Measurements from ENCODE around the gene GPR25.

The GPR25 gene

DNA sequence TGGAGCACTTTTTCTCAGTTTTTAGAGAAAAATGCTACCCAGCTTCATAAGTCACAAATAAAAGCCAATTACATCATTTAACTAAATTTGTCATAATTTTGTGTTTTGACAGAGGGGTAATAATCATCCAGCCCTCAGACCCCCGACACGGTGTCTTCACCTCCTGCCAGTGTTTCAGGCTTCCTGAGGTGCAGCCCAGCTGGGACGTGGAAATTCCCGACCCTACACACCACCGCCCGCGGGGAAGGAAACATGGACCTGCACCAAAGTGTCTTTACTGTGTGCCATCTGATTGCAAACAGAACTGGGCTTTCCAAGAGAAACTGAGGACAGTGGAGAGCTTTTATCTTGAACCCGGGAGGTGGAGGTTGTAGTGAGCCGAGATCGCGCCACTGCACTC is 14.3 kb downstream of the GPR25 start:
- peaks cover 4% of the 10 kb centered on the region for H3K27me3 Mint-ChIP-seq
- H3K4me3 Mint-ChIP-seq = no peak overlapping the region
- H3K27ac Mint-ChIP-seq = no peak overlapping the region
- no peaks in the 10 kb centered on the region for H3K36me3 Mint-ChIP-seq
- H3K9me3 Mint-ChIP-seq = no peaks in the 10 kb centered on the region
- H3K4me1 Mint-ChIP-seq = peaks cover 49% of the 10 kb centered on the region

DNA sequence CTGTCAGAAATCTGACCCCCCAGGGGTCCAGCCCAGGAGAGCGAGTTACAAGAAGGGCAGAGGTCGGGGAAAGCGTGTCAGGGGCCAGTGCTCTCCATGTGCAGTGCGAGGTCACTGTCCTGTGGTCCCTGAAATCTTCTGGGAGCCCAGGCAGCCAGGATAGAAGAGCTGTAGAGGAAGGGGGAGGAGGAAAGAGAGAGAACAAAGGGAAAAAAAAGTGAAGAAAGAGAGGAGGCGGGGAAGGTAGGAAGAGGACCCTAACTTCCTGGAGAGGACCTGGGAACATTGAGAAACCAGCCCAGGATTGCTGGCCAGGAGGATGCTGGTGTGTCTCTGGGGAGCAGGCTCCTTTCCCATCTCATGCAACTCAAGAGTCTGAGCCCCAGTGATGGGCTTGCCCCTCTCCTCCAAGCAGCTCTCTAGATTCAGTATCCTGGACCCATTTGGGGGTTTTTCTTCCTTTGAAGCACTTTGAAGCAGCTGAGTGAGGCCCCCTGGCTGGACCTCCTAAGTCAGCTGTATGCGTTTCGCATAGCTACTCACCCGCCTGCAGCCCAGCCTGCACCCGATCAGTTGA is 15.1 kb downstream of the GPR25 start:
- H3K27ac Mint-ChIP-seq = no peak overlapping the region
- H3K4me3 Mint-ChIP-seq = no peak overlapping the region
- no peaks in the 10 kb centered on the region for H3K36me3 Mint-ChIP-seq
- peaks cover 52% of the 10 kb centered on the region for H3K4me1 Mint-ChIP-seq
- H3K9me3 Mint-ChIP-seq = no peaks in the 10 kb centered on the region
- peaks cover 9% of the 10 kb centered on the region for H3K27me3 Mint-ChIP-seq

DNA sequence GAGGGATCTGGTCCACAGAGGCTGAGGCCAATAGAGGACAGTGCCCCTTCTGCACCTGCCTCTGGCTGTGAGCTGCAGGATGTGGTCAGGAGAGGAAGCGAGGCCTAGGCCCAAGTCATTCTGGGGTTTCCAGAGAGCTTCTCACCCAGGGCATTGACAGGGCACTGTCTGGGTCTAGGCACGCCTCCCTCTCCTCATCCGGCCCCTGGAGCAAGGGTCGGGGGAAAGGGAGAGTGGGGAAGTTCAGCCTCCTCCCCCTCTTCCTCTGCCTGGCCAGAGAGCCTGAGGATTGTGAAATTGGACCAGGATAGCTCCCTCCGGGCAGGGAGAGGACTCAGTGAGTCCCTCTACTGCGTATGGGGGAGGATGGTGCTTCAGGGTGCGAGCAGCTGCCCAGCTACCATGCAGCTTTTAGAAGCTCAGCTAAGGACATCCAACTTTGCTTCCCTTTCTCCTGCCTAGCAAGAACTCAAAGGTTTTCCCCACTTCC is 15.6 kb downstream of the GPR25 start:
- Mint-ChIP-seq H3K4me3 (no peak overlapping the region), H3K36me3 (no peaks in the 10 kb centered on the region), H3K27me3 (peaks cover 10% of the 10 kb centered on the region), H3K4me1 (peaks cover 52% of the 10 kb centered on the region), H3K27ac (no peak overlapping the region), H3K9me3 (no peaks in the 10 kb centered on the region)

DNA sequence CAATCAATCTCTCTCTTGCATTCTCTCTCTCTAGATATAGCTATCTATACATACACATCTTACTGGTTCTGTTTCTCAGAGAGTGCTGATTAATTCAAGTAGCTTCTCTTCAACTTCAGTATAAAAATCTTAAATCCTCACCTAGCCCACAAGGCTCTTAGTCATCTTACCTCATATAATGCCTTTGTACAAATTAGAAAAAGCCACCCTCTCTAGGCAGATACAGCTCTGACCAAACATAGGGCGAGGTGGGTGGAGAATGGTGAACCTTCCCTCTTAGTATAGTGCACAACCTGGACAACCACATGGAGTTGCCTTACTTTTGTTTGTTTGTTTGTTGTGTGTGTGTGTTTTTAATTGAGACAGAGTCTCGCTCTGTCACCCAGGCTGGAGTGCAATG is 16.8 kb downstream of the GPR25 start:
- Mint-ChIP-seq H3K4me1 (peaks cover 49% of the 10 kb centered on the region), H3K36me3 (no peaks in the 10 kb centered on the region), H3K27me3 (peaks cover 14% of the 10 kb centered on the region), H3K9me3 (no peaks in the 10 kb centered on the region), H3K4me3 (peak overlapping the region; percentile 0), H3K27ac (peak overlapping the region; percentile 9)

DNA sequence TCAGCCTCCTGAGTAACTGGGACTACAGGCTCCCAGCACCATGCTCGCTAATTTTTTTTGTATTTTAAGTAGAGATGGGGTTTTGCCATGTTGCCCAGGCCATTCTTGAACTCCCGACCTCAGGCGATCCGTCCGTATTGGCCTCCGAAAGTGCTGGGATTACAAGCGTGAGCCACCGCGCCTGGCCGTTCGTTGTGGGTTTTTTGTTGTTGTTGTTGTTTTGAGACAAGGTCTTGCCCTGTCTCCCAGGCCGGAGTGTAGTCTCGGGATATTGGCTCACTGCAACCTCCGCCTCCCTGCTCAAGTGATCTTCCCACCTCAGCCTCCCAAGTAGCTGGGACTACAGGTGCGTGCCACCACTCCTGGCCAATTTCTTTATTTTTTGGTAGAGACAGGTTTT is 17.2 kb downstream of the GPR25 start:
- H3K9me3 Mint-ChIP-seq = no peaks in the 10 kb centered on the region
- H3K27ac Mint-ChIP-seq = no peak overlapping the region
- peaks cover 49% of the 10 kb centered on the region for H3K4me1 Mint-ChIP-seq
- H3K4me3 Mint-ChIP-seq = peak overlapping the region; percentile 0
- H3K36me3 Mint-ChIP-seq = no peaks in the 10 kb centered on the region
- peaks cover 14% of the 10 kb centered on the region for H3K27me3 Mint-ChIP-seq

DNA sequence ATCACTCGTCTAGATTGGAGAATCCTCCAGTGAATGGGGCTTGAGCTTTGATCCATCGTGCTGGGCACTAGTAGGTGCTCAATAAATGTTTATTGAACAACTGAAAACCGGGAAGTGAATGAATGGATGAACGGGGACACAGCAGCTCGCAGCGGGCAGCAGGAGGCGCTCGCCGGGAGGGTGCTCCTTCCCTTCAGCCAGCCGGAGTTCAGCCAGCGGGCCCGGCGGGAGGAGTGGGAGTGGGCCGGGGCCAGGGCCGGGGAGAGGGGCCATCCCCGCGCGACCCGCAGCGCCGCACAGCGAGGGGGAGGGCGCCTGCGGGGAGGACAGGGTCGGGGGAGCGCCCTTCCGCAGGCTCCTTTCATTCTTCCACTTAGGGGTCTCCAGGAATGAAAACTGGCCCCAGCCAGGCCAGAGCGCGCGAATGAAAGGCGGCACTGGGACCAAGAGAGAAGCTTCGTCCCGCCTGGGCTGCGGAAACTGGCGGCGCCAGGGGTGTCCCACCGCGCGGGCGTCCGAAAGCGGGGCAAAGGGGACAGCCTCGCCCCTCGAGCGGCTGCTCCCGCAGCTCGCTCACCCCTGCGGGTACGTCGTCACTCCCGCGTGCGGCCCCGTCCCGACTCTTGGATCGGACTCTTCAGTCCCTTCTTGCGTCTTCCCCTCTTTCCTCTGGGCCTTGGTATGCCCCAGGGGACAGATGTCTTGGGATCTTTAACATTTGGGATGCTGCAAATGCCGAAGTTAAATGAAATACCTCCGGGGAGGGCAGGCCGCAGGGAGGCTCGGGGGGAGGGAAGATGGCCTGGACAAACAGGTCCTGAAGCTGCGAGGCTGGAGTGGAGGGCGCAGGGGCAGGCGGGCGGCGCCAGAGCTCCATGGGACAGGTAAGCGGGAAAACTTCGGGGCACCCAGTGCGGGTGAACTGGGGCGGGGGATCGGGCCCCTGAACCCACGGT is 18.3 kb downstream of the GPR25 start:
- Mint-ChIP-seq H3K27me3 (peaks cover 14% of the 10 kb centered on the region), H3K27ac (peak overlapping the region; percentile 88), H3K9me3 (no peaks in the 10 kb centered on the region), H3K4me1 (peaks cover 44% of the 10 kb centered on the region), H3K36me3 (no peaks in the 10 kb centered on the region), H3K4me3 (peak overlapping the region; percentile 73)

DNA sequence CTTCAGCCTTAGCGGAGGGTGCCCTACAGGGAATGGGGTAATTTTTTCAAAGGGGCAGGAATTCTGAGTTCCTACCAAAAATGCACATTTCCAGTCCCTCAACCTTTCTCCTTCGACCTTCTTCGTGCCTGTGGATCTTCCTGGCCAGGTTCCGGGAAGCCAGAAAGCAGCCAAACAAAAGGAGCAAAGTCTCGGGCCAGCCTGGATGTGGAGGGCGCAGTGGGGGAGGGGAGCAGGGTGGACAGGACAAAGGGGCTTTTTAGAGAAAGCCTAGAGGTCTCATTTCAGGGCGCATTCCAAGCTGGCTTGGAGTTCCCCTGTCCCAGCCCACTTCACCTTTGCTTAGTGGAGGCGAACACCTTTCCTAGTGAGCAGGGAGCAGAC is 19.0 kb downstream of the GPR25 start:
- Mint-ChIP-seq H3K4me1 (peaks cover 44% of the 10 kb centered on the region), H3K9me3 (no peaks in the 10 kb centered on the region), H3K27me3 (peaks cover 14% of the 10 kb centered on the region), H3K4me3 (peak overlapping the region; percentile 73), H3K27ac (no peak overlapping the region), H3K36me3 (no peaks in the 10 kb centered on the region)

DNA sequence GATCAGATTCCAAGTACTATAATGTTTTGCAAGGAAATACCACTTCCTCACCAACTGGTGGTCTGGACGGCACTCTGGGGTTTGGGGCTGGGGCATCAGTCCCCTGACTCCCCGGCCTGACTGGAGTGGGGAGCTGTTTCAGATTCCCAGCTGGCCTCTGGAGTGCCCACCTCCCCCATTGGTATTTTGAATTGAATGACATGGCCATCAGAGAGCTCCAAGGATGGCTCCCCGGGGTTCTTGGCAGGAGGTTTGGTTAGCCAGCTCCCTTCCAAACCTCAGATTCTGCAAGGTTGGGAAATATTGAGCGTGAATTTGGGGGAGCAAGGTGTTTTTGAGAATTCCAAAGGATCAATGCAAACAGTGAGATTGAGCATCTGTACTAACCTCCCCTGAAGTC is 19.8 kb downstream of the GPR25 start:
- Mint-ChIP-seq H3K27me3 (peaks cover 14% of the 10 kb centered on the region), H3K4me1 (peaks cover 39% of the 10 kb centered on the region), H3K36me3 (no peaks in the 10 kb centered on the region), H3K9me3 (no peaks in the 10 kb centered on the region), H3K4me3 (peak overlapping the region; percentile 73), H3K27ac (no peak overlapping the region)

DNA sequence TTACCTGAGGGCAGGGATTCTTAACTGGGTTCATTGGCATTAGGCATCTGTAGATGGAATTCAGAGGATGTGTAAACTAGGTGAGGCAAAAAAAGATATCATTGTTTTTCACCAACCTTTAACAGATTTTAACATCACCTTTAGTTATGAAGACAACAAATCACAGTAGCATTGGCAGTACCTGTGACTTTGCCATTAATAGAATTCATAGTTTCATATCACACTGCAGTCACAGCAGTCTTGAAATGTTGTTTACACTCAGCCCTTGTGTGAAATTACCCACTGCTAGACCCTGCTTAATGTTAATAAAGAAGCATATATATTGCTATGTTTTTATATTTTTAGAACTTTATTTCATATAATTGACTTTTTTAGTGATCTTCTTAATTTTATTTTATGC is 20.2 kb downstream of the GPR25 start:
- no peak overlapping the region for H3K4me3 Mint-ChIP-seq

DNA sequence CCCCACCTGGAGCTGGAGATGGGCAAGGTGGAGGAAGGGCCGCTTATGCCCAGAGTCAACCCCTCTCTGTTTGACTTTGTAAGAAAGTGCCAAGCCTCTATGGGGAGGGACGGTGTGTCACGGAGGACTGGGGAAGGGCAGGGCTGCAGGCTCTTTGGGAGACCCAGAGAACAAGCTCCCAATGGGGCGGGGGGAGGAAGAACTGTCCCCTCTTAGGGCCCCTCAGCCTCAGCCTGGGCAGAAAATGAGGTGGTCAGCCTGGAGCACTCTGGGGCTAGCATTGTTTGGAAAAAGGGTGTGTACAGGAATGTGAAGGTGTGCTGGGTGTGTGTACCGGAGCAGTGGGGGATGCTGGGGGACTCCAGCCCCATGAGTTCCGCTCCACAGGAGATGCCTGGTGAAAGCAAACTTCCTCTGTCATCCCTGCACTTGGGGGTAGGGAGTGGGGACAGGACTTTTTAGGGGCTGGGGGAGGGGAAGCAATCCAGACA is 20.7 kb downstream of the GPR25 start:
- Mint-ChIP-seq H3K9me3 (no peaks in the 10 kb centered on the region), H3K27me3 (peaks cover 14% of the 10 kb centered on the region), H3K4me3 (no peak overlapping the region), H3K27ac (no peak overlapping the region), H3K36me3 (no peaks in the 10 kb centered on the region), H3K4me1 (peaks cover 30% of the 10 kb centered on the region)

More for the DNA sequence above, 20.2 kb downstream of the GPR25 start:
- Mint-ChIP-seq H3K36me3 (no peaks in the 10 kb centered on the region), H3K27ac (no peak overlapping the region), H3K9me3 (no peaks in the 10 kb centered on the region), H3K27me3 (peaks cover 14% of the 10 kb centered on the region), H3K4me1 (peaks cover 35% of the 10 kb centered on the region)

DNA sequence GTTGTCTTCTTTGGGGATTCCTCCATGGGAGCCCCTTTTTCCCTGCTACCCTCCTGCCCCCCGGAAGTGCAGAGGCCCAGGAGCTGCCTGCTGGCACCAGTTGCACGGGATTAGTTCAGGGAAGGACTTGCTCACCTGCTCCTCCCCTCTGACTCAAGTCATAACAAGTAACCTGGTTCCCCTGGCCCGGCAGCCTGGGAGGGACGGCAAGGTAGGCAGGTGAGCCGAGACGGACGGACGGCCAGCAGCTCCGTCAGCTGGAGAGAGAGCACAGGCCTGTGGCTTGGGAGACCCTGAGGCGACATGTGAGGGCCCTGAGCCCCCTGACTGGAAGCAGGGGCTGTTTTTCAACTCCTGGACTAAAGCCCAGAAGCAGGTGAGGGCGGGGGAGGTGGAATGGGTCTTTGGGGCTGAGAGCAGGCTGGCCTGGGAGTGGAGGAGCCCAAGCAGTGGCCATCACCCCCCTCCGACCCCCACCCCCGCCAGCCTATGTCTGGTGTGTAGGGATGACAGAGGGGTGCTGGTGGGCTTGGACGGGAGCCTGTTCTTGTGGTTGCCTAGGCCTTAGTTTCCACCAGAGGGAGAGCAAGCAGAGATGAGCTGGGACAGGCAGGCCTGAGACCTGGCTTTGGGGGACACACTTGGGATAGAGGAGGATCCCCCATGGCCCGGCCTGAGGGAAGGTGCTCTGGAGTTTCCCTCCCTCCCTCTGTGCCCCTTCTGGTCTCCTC is 22.1 kb downstream of the GPR25 start, which contains the start of gene INAVA:
Gene INAVA (plus strand): TSS at position 189 of the 731 bp plus-strand sequence. CDS start 3,501 bp downstream, outside the sequence.
- peaks cover 16% of the 10 kb centered on the region for H3K4me1 Mint-ChIP-seq
- no peak within 1 kb of the TSS for H3K27ac Mint-ChIP-seq
- no peaks in the 10 kb centered on the region for H3K36me3 Mint-ChIP-seq
- no peaks in the 10 kb centered on the region for H3K9me3 Mint-ChIP-seq
- peaks cover 14% of the 10 kb centered on the region for H3K27me3 Mint-ChIP-seq
- no peak within 1 kb of the TSS for H3K4me3 Mint-ChIP-seq

DNA sequence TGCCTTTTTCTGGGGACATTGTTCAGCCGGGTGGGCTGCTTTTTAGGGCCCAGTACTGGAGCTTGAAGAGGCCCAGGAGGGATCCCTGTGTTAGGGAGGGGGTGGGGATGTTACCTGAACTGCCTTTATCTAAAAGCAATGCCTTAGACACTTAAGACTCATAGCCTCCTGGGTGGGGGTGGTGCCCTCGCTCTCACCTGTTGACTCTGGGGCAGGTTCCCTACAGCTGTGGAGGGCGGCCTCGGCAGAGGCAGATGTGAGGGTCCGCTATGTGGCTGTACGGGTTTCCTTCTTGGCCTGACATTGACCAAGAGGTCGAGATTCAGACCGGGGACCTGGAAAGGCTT is 22.6 kb downstream of the GPR25 start:
- no peaks in the 10 kb centered on the region for H3K36me3 Mint-ChIP-seq
- no peak overlapping the region for H3K4me3 Mint-ChIP-seq
- H3K27ac Mint-ChIP-seq = no peak overlapping the region
- no peaks in the 10 kb centered on the region for H3K9me3 Mint-ChIP-seq
- H3K4me1 Mint-ChIP-seq = peaks cover 14% of the 10 kb centered on the region
- peaks cover 14% of the 10 kb centered on the region for H3K27me3 Mint-ChIP-seq

DNA sequence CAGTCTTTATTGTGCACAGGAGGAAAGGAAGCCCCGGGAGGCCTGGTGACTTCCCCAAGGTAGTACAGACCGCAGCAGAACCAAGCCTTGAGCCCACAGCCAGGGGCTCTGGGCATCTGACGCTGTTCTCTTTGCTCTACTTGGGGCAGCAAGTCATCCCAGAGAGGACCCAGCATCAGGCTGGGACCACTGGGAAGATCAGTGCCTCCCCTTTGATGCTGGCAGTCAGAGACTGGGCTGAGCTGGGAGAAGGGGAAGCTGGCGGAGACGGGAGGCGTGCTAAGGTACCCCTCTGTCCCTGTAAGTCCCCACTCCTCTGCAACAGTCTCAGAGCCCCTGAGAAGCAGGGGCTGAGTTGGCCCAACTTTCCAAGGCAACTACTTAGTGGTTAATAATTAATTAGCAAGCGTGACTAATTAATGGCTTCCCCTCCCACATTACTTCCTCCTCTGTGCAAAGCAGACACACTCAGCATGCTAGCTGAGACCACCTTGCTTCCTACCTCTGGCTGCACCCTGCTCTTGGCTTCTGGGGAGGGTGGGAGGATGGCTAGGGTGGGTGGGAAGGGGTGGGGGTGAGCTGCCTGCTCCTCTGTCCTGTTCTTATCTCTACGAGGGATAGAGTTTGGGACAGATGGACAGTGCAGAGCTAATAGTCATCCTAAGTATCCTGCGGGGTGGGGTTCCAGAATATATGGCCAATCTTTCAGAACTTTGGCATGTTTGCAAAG is 23.2 kb downstream of the GPR25 start:
- H3K27me3 Mint-ChIP-seq = peaks cover 14% of the 10 kb centered on the region
- no peak overlapping the region for H3K27ac Mint-ChIP-seq
- no peaks in the 10 kb centered on the region for H3K9me3 Mint-ChIP-seq
- no peak overlapping the region for H3K4me3 Mint-ChIP-seq
- H3K36me3 Mint-ChIP-seq = no peaks in the 10 kb centered on the region
- H3K4me1 Mint-ChIP-seq = peaks cover 10% of the 10 kb centered on the region

DNA sequence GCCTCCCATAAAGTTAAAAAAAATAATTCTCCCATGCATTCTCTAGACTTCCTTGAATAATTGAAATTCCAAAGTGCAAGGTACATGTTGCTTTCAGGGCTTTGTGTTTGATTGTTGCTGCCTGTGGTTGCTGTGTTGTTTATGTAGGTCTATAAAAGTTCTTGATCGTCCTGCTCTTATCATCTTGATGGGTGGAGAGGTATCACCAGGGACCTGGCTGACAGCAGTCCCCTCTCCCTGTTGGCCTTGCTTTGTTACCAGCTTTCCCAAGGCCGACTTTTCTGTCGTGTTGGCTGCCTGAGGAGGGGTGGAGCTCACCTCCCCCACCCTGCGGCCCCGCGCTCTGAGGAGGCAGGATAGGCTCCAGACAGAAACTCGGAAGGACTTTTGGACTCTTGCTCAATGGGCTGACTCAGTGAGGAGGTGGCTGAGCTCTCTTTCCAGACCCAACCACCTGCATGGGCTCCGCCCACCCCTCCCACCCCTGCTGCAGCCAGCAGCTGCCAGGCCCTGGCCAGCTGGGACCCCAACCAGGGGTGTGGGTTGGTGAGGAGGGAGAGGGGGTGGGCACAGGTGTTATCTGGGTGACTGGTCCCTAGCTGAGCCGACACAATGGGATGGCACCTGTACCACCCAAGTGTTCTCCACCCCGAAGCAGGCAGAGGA is 23.9 kb downstream of the GPR25 start:
- H3K9me3 Mint-ChIP-seq = no peaks in the 10 kb centered on the region
- no peak overlapping the region for H3K4me3 Mint-ChIP-seq
- H3K27me3 Mint-ChIP-seq = peaks cover 12% of the 10 kb centered on the region
- no peaks in the 10 kb centered on the region for H3K36me3 Mint-ChIP-seq
- no peak overlapping the region for H3K27ac Mint-ChIP-seq
- H3K4me1 Mint-ChIP-seq = peaks cover 6% of the 10 kb centered on the region

DNA sequence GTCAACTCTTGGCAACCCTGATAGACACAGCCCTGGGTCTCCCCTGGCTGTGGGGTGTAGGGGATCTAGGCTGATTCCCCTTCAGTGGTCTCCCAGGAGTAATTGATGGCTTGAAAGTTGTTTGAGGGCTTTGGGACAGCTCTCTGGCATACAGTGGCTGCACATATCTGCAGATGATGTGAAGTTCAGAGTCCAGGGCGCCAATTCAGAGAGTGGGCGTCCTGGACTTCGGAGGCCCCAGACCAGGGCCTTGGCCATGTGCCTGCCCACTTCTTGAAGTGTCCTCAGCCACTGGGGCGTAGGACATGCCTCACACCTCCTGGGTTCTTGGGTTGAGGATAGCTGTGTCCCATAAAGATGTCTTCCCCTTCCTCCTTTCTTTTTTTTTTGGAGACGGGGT is 24.5 kb downstream of the GPR25 start:
- H3K27ac Mint-ChIP-seq = no peak overlapping the region
- H3K27me3 Mint-ChIP-seq = peaks cover 8% of the 10 kb centered on the region
- no peaks in the 10 kb centered on the region for H3K36me3 Mint-ChIP-seq
- peaks cover under 1% of the 10 kb centered on the region for H3K4me1 Mint-ChIP-seq
- H3K9me3 Mint-ChIP-seq = no peaks in the 10 kb centered on the region
- no peak overlapping the region for H3K4me3 Mint-ChIP-seq

Measured in activated naive CD4-positive, alpha-beta T cell treated with anti-CD3 and anti-CD28 coated beads, Interleukin-2, amount 50 U/mL, for 24 hours (primary cell).